Brain microvascular endothelial cell (primary cell): Measurements from ENCODE around the gene SHC1.

Experiments used
- DNase-seq: peaks from one replicate; pipeline ENCODE4 v3.0.0-alpha.2; 2020
- H3K27ac ChIP-seq: fragments of 250-450 bp; sonication (Bioruptor Pico); 2 replicates; pipeline ENCODE4 v1.5.1; 2020; ENCODE audit warnings: mild to moderate bottlenecking, moderate library complexity
- H3K27me3 ChIP-seq: fragments of 250-450 bp; sonication (Bioruptor Pico); replicated peaks from 2 replicates; pipeline ENCODE4 v1.5.1; 2020; ENCODE audit warnings: mild to moderate bottlenecking
- H3K36me3 ChIP-seq: fragments of 250-450 bp; sonication (Bioruptor Pico); replicated peaks from 2 replicates; pipeline ENCODE4 v1.5.1; 2020; ENCODE audit warnings: mild to moderate bottlenecking
- H3K4me3 ChIP-seq: 2 replicates; pipeline ENCODE4 v1.5.1; 2011; ENCODE audit warnings: low read depth, mild to moderate bottlenecking, control low read depth, low read length, moderate library complexity
- CTCF ChIP-seq: IDR thresholded peaks from 2 replicates; pipeline ENCODE4 v1.5.1; 2011; ENCODE audit warnings: low read depth, mild to moderate bottlenecking, moderate library complexity, low read length, control low read depth, inconsistent platforms; ENCODE audit errors: missing control alignments
- in situ Hi-C: cut with HindIII; loops from 2 replicates; pipeline ENCODE4 v1.10.0; 2017; ENCODE audit warnings: low sequenced_read_pairs, low pct_ligation_motif_present

Gene SHC1

GRCh38 chr1:154970631-154971340 is at the start of gene SHC1:
Gene SHC1 (minus strand): TSS chr1:154970747. CDS start chr1:154970526, 221 bp downstream.
- TF ChIP-seq CTCF: no peak

GRCh38 chr1:155019377-155020245 is 49.1 kb upstream of the SHC1 start:
- peaks cover 19% of the 10 kb centered on the region for H3K36me3 ChIP-seq
- no peak for TF ChIP-seq CTCF
- in situ Hi-C loops: no loop called here
- no peaks in the 10 kb centered on the region for H3K27me3 ChIP-seq
- no peak overlapping the region for H3K27ac ChIP-seq
- no peak for DNase-seq
- no peak overlapping the region for H3K4me3 ChIP-seq

More at GRCh38 chr1:154970631-154971340, at the start of gene SHC1:
- in situ Hi-C loops: no loop called here
- Histone ChIP-seq H3K36me3 (peaks cover 27% of the 10 kb centered on the region), H3K27me3 (no peaks in the 10 kb centered on the region), H3K4me3 (peak within 1 kb of the TSS; percentile 74), H3K27ac (peak within 1 kb of the TSS; percentile 96)
- DNase-seq: peak; percentile 88

GRCh38 chr1:155018617-155019348 is 48.2 kb upstream of the SHC1 start:
- peaks cover 20% of the 10 kb centered on the region for H3K36me3 ChIP-seq
- H3K4me3 ChIP-seq: no peak overlapping the region
- DNase-seq: no peak
- in situ Hi-C loops: no loop called here
- H3K27me3 ChIP-seq: no peaks in the 10 kb centered on the region
- no peak overlapping the region for H3K27ac ChIP-seq
- no peak for TF ChIP-seq CTCF

GRCh38 chr1:155017946-155018316 is 47.4 kb upstream of the SHC1 start:
- no peak overlapping the region for H3K27ac ChIP-seq
- no peak for TF ChIP-seq CTCF
- in situ Hi-C loops: no loop called here
- no peak for DNase-seq
- H3K36me3 ChIP-seq: peaks cover 20% of the 10 kb centered on the region
- H3K27me3 ChIP-seq: no peaks in the 10 kb centered on the region
- peak overlapping the region; percentile 43 for H3K4me3 ChIP-seq

- Histone ChIP-seq H3K27me3 (no peaks in the 10 kb centered on the region), H3K27ac (peak overlapping the region; percentile 46), H3K36me3 (peaks cover 20% of the 10 kb centered on the region), H3K4me3 (peak overlapping the region; percentile 43)
- in situ Hi-C loops: no loop called here
- DNase-seq: peak; percentile 64
- peak; percentile 99 for TF ChIP-seq CTCF
Observed at GRCh38 chr1:155017041-155017945, 46.7 kb upstream of the SHC1 start.
